ENCODE results near the gene CACNA1H.

- no peak for TF ChIP-seq EZH2 (IDR thresholded peaks at IDR 0.05; ENCODE audit: borderline replicate concordance, low read depth, low read length, poor library complexity, severe bottlenecking)
- TF ChIP-seq CTCF (conservative IDR thresholded peaks at IDR 0.05; ENCODE audit: low read depth, low read length), result no peak
Measured at GRCh38 chr16:1171001-1171400, 18.1 kb downstream of the CACNA1H start.

Measured in A673 (cell line).